Small intestine (tissue), 7 donors: Measurements from ENCODE around the gene EHF. TPM values are rescaled to one million over a fixed set of nuclear protein-coding genes. Genes with fewer than 3 reads are reported as not detected.
A peak's percentile ranks its signal among the peaks of the same experiment; 100 is the strongest.

Source experiments
- DNase-seq, 2 donors: peaks; one replicate each; pipeline versions ENCODE4 v3.0.0 to v3.0.0-alpha.2; 2013
- FAIRE-seq: peaks from 2 replicates; lab custom pipeline; 2012; peaks lifted over from hg19 to GRCh38; lab: Jason Lieb, UNC
- H3K27ac ChIP-seq, 3 donors: one replicate each; pipeline ENCODE4 v1.5.1; 2013; ENCODE audit warnings: low read length in 2 of 3, mild to moderate bottlenecking in 2 of 3, control low read depth in 1 of 3, inconsistent platforms in 1 of 3, low read depth in 1 of 3, moderate library complexity in 1 of 3
- H3K27me3 ChIP-seq, 3 donors: one replicate each; pipeline ENCODE4 v1.6.1; 2013; ENCODE audit warnings: low read length in 3 of 3, inconsistent platforms in 1 of 3; ENCODE audit not compliant: control insufficient read depth in 3 of 3, insufficient read depth in 3 of 3
- H3K36me3 ChIP-seq, 3 donors: one replicate each; pipeline ENCODE4 v1.6.1; 2013; ENCODE audit warnings: low read length in 3 of 3, inconsistent platforms in 1 of 3, low read depth in 1 of 3, mild to moderate bottlenecking in 1 of 3, moderate library complexity in 1 of 3; ENCODE audit not compliant: control insufficient read depth in 3 of 3, insufficient read depth in 2 of 3
- H3K4me1 ChIP-seq, 3 donors: one replicate each; pipeline ENCODE4 v1.6.1; 2013; ENCODE audit warnings: low read length in 2 of 3, inconsistent platforms in 1 of 3, low read depth in 1 of 3, mild to moderate bottlenecking in 1 of 3, moderate library complexity in 1 of 3; ENCODE audit not compliant: control insufficient read depth in 3 of 3, insufficient read depth in 2 of 3
- H3K4me3 ChIP-seq, 3 donors: one replicate each; pipeline ENCODE4 v1.5.1; 2013; ENCODE audit warnings: low read length in 3 of 3, control low read depth in 1 of 3, inconsistent platforms in 1 of 3, low read depth in 1 of 3, mild to moderate bottlenecking in 1 of 3, moderate library complexity in 1 of 3
- H3K9me3 ChIP-seq, 2 donors: one replicate each; pipeline ENCODE4 v1.6.1; 2013; ENCODE audit warnings: low read depth in 1 of 2, low read length in 1 of 2; ENCODE audit not compliant: control insufficient read depth in 2 of 2, insufficient read depth in 1 of 2
- WGBS, 3 donors: extraction: QIAGEN DNeasy Blood & Tissue Kit; methylation state at CpG; one replicate each; pipeline ENCODE4 v1.1.7; 2013; 5-methylcytosine and 5-hydroxymethylcytosine counted together
- polyA plus RNA-seq, 4 donors: library from polyadenylated mRNA; stranded (reverse) in 3 of 4; unstranded in 1 of 4; fragments of 200-250 nt in 3 of 4; fragments of 120-200 nt in 1 of 4; gene quantifications; one replicate each; pipeline versions ENCODE4 v1.2.1 to v1.2.3, GENCODE V29; 2013
- donor health status: healthy with polysubstance abuse.
- donor health status: control.
- donor health status: control.
- donor health status: Bipolar disorder and iron deficiency.
- donor health status: healthy.

The EHF gene
- polyA plus RNA-seq, 4 donors = 7.3 to 54.1 (median 26.2) TPM

GRCh38 chr11:34595391-34595790 is 25.5 kb upstream of the EHF start:
- FAIRE-seq (no peak), DNase-seq (no peak)
- no peaks in the 10 kb centered on the region for H3K27me3 ChIP-seq
- WGBS, 3 donors = 84 to 88% (median 85%) methylated on average over 2 of the region's 2 CpGs
- H3K9me3 ChIP-seq = peaks cover 0 to 9% of the 10 kb centered on the region in 2 donors
- H3K36me3 ChIP-seq = no peaks in the 10 kb centered on the region
- no peak overlapping the region for H3K4me3 ChIP-seq
- no peak overlapping the region for H3K27ac ChIP-seq
- peaks cover 2 to 15% (median 14%) of the 10 kb centered on the region in 3 donors for H3K4me1 ChIP-seq

- no peak overlapping the region for H3K4me3 ChIP-seq
- DNase-seq (no peak), FAIRE-seq (no peak)
- WGBS, 3 donors = 94 to 97% (median 94%) methylated on average over 11 of the region's 11 CpGs
- H3K27me3 ChIP-seq = no peaks in the 10 kb centered on the region
- peaks cover 0 to 9% of the 10 kb centered on the region in 2 donors for H3K9me3 ChIP-seq
- no peaks in the 10 kb centered on the region for H3K36me3 ChIP-seq
- no peak overlapping the region for H3K27ac ChIP-seq
- H3K4me1 ChIP-seq = peaks cover 3 to 21% (median 14%) of the 10 kb centered on the region in 3 donors
Observed at GRCh38 chr11:34595960-34596644, 24.8 kb upstream of the EHF start.

GRCh38 chr11:34599406-34599945 is 21.4 kb upstream of the EHF start:
- Histone ChIP-seq H3K27ac (peak overlapping the region; percentile 93 to 97 (median 95)), H3K27me3 (no peaks in the 10 kb centered on the region), H3K4me1 (peaks cover 9 to 55% (median 14%) of the 10 kb centered on the region in 3 donors), H3K4me3 (no peak overlapping the region), H3K36me3 (no peaks in the 10 kb centered on the region), H3K9me3 (peaks cover 0 to 7% of the 10 kb centered on the region in 2 donors)
- DNase-seq (peak; percentile 35 to 62), FAIRE-seq (no peak)
- WGBS, 3 donors = 20 to 42% (median 28%) methylated on average over 8 of the region's 8 CpGs

DNA sequence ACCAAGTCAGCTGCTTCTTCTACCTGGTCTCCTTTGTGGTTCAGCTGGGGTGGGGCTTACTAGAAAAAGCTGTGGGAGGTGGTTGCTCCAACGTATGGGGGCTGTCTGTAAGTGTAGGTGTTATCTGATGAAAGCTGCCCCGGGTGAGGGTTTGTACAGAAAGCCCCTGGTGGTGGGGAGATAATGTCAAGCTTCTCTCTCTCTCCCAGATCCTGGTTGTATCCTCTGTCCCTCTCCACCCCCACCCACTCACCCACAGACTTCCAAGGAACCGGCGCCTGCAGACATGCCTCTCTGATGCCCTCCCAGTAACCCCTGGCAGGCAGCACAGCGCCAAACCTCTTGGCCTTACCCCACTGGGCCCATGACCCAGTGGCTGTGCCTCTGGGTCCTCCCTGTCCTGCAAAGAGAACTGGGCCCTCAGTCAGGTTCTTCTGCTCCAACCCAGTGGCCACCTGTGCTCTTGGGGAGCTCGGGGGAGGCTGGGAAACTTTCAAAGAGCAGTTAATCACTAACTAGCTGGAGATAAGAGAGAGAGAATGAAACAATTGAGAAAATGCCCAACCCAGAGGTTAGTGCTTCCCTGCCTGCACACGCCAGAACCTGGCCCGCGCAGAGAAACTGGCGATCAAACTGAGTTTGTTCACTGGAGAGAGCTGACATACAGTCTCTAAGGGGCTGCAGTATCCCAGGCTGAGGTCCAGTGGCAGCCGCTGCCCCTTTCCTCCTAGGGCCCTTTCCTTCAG is 20.4 kb upstream of the EHF start:
- H3K27ac ChIP-seq = peak overlapping the region; percentile 93 to 97 (median 95)
- FAIRE-seq (no peak), DNase-seq (peak; percentile 93 to 96)
- no peaks in the 10 kb centered on the region for H3K36me3 ChIP-seq
- peaks cover 0 to 7% of the 10 kb centered on the region in 2 donors for H3K9me3 ChIP-seq
- peak overlapping the region in 1 of 3 donors; percentile 14 for H3K4me3 ChIP-seq
- H3K4me1 ChIP-seq = peaks cover 11 to 64% (median 19%) of the 10 kb centered on the region in 3 donors
- no peaks in the 10 kb centered on the region for H3K27me3 ChIP-seq
- WGBS, 3 donors = 12 to 37% (median 31%) methylated on average over 10 to 11 of the region's 11 CpGs

GRCh38 chr11:34601085-34601444 is 19.8 kb upstream of the EHF start:
- Histone ChIP-seq H3K36me3 (no peaks in the 10 kb centered on the region), H3K27ac (peak overlapping the region; percentile 93 to 97 (median 95)), H3K4me3 (no peak overlapping the region), H3K27me3 (no peaks in the 10 kb centered on the region), H3K4me1 (peaks cover 14 to 67% (median 20%) of the 10 kb centered on the region in 3 donors), H3K9me3 (peaks cover 0 to 4% of the 10 kb centered on the region in 2 donors)
- DNase-seq (no peak), FAIRE-seq (no peak)
- 18 to 32% (median 28%) methylated on average over 2 of the region's 2 CpGs for WGBS, 3 donors

DNA sequence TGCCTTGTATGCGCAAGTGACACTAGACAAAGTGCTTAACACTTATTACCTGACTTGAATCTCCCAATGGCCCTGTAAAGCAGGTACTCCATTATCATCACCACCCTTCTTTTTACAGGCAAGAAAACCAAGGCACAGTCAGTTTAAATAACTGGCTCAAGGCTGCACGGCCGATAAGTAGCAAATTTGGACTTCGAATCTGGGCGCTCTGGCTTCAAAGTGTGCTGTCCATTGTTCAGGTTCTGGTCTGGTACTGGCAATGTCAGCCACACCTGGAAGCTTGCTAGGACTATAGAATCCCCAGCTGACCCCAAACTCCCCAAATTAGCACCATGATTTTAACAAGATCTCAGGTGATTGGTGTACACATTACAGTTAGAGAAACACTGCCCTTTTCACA is 19.3 kb upstream of the EHF start:
- FAIRE-seq (no peak), DNase-seq (peak; percentile 55 to 72)
- H3K4me3 ChIP-seq = no peak overlapping the region
- peaks cover 15 to 71% (median 20%) of the 10 kb centered on the region in 3 donors for H3K4me1 ChIP-seq
- no peaks in the 10 kb centered on the region for H3K9me3 ChIP-seq
- 22 to 59% (median 33%) methylated on average over 5 of the region's 5 CpGs for WGBS, 3 donors
- H3K27ac ChIP-seq = peak overlapping the region; percentile 93 to 97 (median 95)
- no peaks in the 10 kb centered on the region for H3K27me3 ChIP-seq
- no peaks in the 10 kb centered on the region for H3K36me3 ChIP-seq

DNA sequence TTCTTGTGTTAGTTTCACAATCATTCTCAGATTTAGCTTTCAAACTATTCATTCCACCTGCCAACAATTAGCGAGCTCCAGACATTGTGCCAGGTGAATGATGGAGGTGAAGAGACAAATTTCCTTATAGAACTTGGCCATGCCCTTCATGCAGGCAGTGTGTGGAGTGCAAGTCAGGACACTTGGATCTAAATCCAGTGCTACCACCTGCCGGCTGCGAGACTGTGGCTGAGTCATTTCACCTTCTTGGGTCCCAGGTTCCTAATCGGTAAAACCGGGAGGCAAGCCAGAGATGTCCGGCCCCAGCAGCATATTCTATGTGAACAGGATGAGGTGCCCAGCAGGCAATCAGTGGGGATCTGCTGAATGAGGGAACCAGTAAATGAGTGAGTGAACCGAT is 18.6 kb upstream of the EHF start:
- FAIRE-seq (no peak), DNase-seq (peak in 1 of 2 donors; percentile 80)
- H3K4me1 ChIP-seq = peaks cover 15 to 73% (median 20%) of the 10 kb centered on the region in 3 donors
- H3K36me3 ChIP-seq = no peaks in the 10 kb centered on the region
- H3K4me3 ChIP-seq = no peak overlapping the region
- no peaks in the 10 kb centered on the region for H3K9me3 ChIP-seq
- peak overlapping the region; percentile 67 to 97 (median 95) for H3K27ac ChIP-seq
- H3K27me3 ChIP-seq = no peaks in the 10 kb centered on the region
- 21 to 55% (median 39%) methylated on average over 7 of the region's 7 CpGs for WGBS, 3 donors
